Neural crest cell (in vitro differentiated cells): Measurements from ENCODE around the gene NXT1. TPM values are rescaled to one million over a fixed set of nuclear protein-coding genes. Genes with fewer than 3 reads are reported as not detected.

Source experiments
- DNase-seq: peaks from one replicate; pipeline ENCODE4 v3.0.0; 2021; ENCODE audit warnings: low read depth, mixed read lengths, low spot score
- H3K27ac Mint-ChIP-seq: one replicate; pipeline ENCODE4 v1.8.0; 2021; ENCODE audit warnings: mild to moderate bottlenecking, mixed read lengths; ENCODE audit not compliant: unreplicated experiment
- H3K27me3 Mint-ChIP-seq: 2 replicates; pipeline ENCODE4 v1.8.0; 2021; ENCODE audit warnings: low read depth, mild to moderate bottlenecking, mixed read lengths
- H3K36me3 Mint-ChIP-seq: 2 replicates; pipeline ENCODE4 v1.8.0; 2021; ENCODE audit warnings: low read depth, mild to moderate bottlenecking, mixed read lengths
- H3K4me1 Mint-ChIP-seq: 2 replicates; pipeline ENCODE4 v1.8.0; 2021; ENCODE audit warnings: mixed read lengths
- H3K4me3 Mint-ChIP-seq: one replicate; pipeline ENCODE4 v1.8.0; 2021; ENCODE audit warnings: mild to moderate bottlenecking, mixed read lengths
- H3K9me3 Mint-ChIP-seq: 2 replicates; pipeline ENCODE4 v1.8.0; 2021; ENCODE audit warnings: mixed read lengths
- total RNA-seq: library from RNA; stranded (reverse); gene quantifications from 2 replicates; pipeline ENCODE4 v1.2.1, GENCODE V29; 2021
- TF ChIP-seq, protein P1 (sequence below): fragments of 200-600 bp; sonication (generic); conservative IDR thresholded peaks from 2 replicates; pipeline ENCODE4 v1.5.0; 2021; ENCODE audit warnings: antibody characterized with exemption, mild to moderate bottlenecking

The NXT1 gene
- total RNA-seq, 1 donor from 2014 or later = 33.9 TPM

DNA sequence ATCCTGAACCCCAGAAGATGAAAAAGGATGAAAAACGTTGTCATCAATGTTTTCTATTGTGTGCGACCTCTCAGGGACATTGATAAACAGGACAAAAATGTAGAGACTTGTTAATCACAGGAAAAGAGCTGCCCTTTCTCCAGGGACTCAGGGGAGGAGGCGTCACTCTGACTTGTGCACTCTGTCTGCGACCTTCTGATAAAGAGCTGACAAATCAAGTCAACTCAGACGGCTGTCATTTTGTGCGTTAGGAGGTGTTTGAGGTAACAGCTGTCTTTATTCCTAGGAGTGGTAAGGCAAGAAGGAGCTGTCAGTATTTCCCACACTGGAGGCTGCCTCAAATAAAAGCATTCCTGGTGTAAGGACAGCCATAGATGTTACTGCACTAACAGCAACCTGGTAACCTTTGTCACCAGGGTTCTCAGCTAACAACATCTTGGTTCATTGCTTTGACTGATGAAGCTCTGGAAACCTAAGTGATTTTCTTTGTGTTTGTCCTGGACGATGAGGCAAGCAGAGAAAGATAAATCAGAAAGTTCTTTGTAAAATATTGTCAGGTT is 38.6 kb upstream of the NXT1 start:
- Mint-ChIP-seq H3K9me3 (peaks cover 6% of the 10 kb centered on the region), H3K4me1 (no peaks in the 10 kb centered on the region), H3K36me3 (no peaks in the 10 kb centered on the region), H3K27ac (no peak overlapping the region), H3K27me3 (no peaks in the 10 kb centered on the region), H3K4me3 (no peak overlapping the region)
- TF ChIP-seq, protein P1, sequence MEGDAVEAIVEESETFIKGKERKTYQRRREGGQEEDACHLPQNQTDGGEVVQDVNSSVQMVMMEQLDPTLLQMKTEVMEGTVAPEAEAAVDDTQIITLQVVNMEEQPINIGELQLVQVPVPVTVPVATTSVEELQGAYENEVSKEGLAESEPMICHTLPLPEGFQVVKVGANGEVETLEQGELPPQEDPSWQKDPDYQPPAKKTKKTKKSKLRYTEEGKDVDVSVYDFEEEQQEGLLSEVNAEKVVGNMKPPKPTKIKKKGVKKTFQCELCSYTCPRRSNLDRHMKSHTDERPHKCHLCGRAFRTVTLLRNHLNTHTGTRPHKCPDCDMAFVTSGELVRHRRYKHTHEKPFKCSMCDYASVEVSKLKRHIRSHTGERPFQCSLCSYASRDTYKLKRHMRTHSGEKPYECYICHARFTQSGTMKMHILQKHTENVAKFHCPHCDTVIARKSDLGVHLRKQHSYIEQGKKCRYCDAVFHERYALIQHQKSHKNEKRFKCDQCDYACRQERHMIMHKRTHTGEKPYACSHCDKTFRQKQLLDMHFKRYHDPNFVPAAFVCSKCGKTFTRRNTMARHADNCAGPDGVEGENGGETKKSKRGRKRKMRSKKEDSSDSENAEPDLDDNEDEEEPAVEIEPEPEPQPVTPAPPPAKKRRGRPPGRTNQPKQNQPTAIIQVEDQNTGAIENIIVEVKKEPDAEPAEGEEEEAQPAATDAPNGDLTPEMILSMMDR = no peak
- no peak for DNase-seq

DNA sequence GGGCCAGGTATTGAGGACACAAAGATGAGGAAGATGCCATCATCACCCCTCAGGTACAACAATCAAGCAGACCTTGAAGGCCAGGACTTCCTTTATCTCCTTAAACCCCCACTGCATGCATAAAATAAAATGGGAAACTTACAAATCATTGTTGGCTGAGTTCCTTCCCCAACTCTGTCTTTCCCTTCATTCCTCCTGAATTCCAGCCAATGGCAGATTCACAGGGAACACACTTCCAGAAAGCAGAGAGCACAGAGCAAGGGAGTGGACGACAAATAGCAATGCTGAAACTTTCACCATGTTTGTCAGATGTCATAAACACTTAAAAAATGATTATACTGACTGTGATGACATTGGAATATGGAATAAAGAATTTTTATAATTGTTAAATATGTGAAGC is 37.3 kb upstream of the NXT1 start:
- no peak overlapping the region for H3K4me3 Mint-ChIP-seq
- no peak for DNase-seq
- H3K4me1 Mint-ChIP-seq = no peaks in the 10 kb centered on the region
- TF ChIP-seq, protein P1 = no peak
- no peaks in the 10 kb centered on the region for H3K27me3 Mint-ChIP-seq
- H3K9me3 Mint-ChIP-seq = peaks cover 5% of the 10 kb centered on the region
- no peak overlapping the region for H3K27ac Mint-ChIP-seq
- no peaks in the 10 kb centered on the region for H3K36me3 Mint-ChIP-seq

DNA sequence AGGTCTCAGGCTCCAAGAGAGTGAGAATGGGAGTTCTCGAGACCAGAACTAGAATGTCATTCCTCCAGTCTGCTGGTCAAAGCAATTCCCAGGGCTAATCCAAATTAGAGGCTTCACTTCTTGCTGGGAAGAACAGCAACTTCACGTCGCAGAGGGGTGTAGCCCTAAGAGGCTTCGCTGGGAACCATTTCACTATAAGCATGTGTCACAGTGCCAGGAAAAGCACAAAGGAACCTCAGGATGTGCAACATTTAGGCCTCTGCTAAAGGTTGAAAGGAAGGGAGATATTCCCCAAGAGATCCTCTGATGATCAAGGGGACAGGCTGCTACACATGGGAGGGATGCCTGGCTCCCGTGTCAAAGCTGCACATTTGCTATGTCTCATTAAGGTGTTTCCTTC is 35.9 kb upstream of the NXT1 start:
- no peak for DNase-seq
- H3K27ac Mint-ChIP-seq = no peak overlapping the region
- TF ChIP-seq, protein P1 = no peak
- H3K4me1 Mint-ChIP-seq = no peaks in the 10 kb centered on the region
- H3K9me3 Mint-ChIP-seq = peaks cover 3% of the 10 kb centered on the region
- H3K27me3 Mint-ChIP-seq = no peaks in the 10 kb centered on the region
- H3K4me3 Mint-ChIP-seq = no peak overlapping the region
- H3K36me3 Mint-ChIP-seq = no peaks in the 10 kb centered on the region

DNA sequence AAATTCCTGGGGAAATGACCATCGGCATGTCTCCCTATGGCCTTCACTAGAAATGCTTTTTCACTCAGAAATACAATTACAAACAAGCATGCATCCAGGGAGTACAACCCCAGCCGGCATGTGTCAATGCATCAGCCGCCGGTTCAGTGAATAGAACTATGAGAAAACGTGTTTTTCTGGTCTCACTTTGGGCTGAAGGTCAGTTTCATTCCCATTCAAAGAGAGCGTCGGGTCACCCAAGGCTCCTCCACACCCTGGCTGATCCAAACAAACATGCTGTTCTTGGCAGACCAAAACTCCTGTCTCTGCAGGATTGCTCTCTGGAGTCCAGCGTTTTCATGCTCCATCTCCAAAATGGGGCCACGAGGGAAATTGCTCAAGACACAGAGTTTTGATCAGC is 35.5 kb upstream of the NXT1 start:
- TF ChIP-seq, protein P1 = no peak
- Mint-ChIP-seq H3K4me3 (no peak overlapping the region), H3K27ac (no peak overlapping the region), H3K36me3 (no peaks in the 10 kb centered on the region), H3K4me1 (no peaks in the 10 kb centered on the region), H3K27me3 (no peaks in the 10 kb centered on the region), H3K9me3 (peaks cover 3% of the 10 kb centered on the region)
- DNase-seq = no peak

DNA sequence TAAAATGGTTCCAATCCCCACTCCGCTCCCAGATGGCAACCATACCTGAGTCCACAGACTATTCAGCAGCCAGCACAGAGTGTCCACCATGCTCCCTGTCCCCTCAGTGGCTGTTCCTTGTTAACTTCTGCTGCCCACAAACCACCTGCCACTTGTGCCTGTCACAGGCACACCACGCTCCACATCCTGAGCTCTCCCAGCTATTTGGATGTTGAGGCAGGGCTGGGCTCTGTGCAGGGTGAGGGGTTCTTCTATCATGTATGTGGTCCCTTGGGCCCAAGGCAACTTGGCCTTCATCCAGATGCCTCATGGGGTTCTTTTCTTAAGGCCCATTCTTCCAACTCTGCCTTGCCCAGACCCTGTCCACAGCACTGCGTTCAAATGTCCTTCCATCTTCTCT is 34.0 kb upstream of the NXT1 start:
- H3K4me3 Mint-ChIP-seq = no peak overlapping the region
- peaks cover 4% of the 10 kb centered on the region for H3K9me3 Mint-ChIP-seq
- H3K36me3 Mint-ChIP-seq = no peaks in the 10 kb centered on the region
- no peaks in the 10 kb centered on the region for H3K27me3 Mint-ChIP-seq
- TF ChIP-seq, protein P1 = no peak
- no peaks in the 10 kb centered on the region for H3K4me1 Mint-ChIP-seq
- H3K27ac Mint-ChIP-seq = peak overlapping the region; percentile 9
- DNase-seq = no peak

DNA sequence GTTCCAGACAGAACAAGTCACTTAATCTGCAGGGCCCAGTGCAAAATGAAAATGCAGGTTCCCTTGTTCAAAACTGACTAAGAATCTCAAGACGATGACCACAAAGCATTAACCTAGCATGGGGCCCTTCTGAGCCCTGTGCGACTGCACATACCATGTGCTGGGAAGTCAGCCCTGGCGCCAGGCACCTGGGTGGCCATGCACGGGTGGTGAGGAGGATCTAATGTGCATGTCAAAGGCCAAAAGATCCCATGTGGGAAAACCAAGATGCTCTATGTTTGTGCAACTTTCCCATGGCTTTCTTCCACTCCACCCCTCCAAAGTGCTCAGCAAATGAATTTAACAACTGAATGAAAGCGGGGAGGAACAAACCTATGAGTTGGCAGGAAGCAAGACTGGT is 33.5 kb upstream of the NXT1 start:
- DNase-seq = no peak
- Mint-ChIP-seq H3K27ac (no peak overlapping the region), H3K27me3 (no peaks in the 10 kb centered on the region), H3K9me3 (peaks cover 4% of the 10 kb centered on the region), H3K4me1 (no peaks in the 10 kb centered on the region), H3K36me3 (no peaks in the 10 kb centered on the region), H3K4me3 (no peak overlapping the region)
- TF ChIP-seq, protein P1 = no peak
